Left lobe of liver (tissue), 2 donors: ENCODE data around the gene DNAJC10. TPM values are rescaled to one million over a fixed set of nuclear protein-coding genes. Genes with fewer than 3 reads are reported as not detected.
A peak's percentile ranks its signal among the peaks of the same experiment; 100 is the strongest.
"Not testable (repeated sequence)": the region's sequence is repeated elsewhere in the genome, so short reads cannot be mapped to it uniquely, and the experiment has no call there.

Experiments
- ATAC-seq: fragments of 200-7000 bp; cut with Tn5 transposase; one replicate; pipeline ENCODE4 v1.9.1; 2020; ENCODE audit warnings: mild to moderate bottlenecking, moderate library complexity
- DNase-seq: peaks from one replicate; pipeline ENCODE4 v3.0.0-alpha.2; 2020; ENCODE audit warnings: low spot score
- total RNA-seq: library from RNA; stranded (reverse); gene quantifications from one replicate; pipeline ENCODE4 v1.2.1, GENCODE V29; 2021
- donor health status: DM: no; HTN: no; CAD: no; lungs with moderate emphysema.
- donor health status: DM: no; HTN: yes; CAD: no.

DNAJC10 gene, protein sequence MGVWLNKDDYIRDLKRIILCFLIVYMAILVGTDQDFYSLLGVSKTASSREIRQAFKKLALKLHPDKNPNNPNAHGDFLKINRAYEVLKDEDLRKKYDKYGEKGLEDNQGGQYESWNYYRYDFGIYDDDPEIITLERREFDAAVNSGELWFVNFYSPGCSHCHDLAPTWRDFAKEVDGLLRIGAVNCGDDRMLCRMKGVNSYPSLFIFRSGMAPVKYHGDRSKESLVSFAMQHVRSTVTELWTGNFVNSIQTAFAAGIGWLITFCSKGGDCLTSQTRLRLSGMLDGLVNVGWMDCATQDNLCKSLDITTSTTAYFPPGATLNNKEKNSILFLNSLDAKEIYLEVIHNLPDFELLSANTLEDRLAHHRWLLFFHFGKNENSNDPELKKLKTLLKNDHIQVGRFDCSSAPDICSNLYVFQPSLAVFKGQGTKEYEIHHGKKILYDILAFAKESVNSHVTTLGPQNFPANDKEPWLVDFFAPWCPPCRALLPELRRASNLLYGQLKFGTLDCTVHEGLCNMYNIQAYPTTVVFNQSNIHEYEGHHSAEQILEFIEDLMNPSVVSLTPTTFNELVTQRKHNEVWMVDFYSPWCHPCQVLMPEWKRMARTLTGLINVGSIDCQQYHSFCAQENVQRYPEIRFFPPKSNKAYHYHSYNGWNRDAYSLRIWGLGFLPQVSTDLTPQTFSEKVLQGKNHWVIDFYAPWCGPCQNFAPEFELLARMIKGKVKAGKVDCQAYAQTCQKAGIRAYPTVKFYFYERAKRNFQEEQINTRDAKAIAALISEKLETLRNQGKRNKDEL
- 32.9 TPM for total RNA-seq

DNA sequence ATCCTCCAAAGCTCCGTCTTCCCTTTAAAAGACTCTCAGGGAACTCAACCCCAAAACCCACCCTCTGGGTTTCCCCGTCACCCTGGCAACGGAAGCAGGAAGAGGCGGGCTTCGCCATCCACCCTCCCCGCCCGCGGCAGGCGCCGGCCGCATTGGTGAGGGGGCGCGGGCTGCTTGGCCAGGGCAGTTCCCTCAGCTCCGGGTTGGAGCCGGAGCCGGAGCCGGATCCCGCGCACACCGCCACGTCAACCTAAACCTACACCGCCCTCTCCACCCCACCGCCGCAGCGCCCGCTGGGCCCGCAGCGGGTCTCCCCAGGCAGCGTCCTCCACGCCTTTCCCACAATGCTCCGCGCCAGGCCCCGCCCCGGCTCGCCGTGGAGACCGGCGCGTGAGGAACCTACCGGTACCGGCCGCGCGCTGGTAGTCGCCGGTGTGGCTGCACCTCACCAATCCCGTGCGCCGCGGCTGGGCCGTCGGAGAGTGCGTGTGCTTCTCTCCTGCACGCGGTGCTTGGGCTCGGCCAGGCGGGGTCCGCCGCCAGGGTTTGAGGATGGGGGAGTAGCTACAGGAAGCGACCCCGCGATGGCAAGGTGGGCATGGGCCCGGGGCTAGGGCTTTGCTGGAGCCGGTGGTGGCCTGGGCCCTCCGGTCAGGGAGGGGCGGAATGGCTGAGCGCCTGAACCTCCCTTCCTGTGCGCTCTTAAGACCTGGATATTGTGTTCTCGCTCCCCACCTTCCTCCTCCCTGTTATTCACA lies at the start of gene DNAJC10:
DNAJC10 (plus strand) TSS at position 366 of the 758 bp plus-strand sequence. CDS start 1,830 bp downstream, outside the sequence.
- DNase-seq (peak; percentile 90), ATAC-seq (peak; percentile 97)

DNA sequence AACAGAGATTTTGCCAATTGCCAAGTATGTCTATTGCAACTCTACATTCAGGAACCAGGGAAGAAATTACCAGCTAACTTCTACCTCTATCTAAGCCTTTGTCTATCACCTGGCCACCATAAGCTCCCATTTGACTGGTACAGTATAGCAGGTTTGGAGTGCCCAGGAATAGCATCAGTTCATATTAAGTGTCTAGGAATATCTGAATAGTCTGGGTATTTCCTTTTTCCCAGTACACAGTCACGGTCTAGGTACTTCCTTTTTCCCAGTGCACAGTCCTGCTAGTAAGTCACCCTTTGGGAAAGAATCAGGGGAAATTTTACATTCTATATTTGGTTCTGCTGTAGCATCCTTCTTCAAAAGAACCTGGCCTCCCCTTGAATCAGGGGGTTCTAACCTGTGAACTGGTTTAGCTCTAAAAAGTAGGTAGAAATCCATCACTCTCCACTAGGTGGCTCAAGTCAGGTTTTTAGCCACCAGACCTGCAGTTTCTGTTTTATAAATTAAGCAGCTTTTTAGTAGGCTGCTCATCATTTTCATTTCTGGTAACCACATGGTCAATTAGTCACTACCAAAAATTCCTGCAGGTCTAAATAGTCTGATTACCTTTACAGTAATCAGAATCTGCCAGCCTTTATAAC lies 49.3 kb upstream of the DNAJC10 start:
- peak; percentile 72 for ATAC-seq
- DNase-seq = no peak

DNA sequence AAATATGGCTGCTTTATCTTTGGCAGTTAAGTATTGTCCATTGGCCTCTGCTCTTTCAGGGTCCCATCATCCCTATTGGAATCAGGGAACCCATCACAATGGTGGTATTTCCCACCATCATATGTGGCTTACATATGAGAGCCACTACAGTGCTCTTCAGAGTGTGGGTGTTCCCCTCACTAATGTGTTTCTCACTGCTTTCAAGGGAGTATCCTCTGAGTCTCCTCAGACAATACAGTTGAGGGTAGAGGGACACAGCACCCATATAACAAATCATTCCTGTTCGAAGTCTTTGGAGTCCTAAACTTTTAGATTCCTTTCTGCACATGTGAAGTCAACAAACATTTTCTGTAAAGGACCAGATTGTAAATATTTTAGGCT lies 48.8 kb upstream of the DNAJC10 start:
- DNase-seq = no peak
- no peak for ATAC-seq

DNA sequence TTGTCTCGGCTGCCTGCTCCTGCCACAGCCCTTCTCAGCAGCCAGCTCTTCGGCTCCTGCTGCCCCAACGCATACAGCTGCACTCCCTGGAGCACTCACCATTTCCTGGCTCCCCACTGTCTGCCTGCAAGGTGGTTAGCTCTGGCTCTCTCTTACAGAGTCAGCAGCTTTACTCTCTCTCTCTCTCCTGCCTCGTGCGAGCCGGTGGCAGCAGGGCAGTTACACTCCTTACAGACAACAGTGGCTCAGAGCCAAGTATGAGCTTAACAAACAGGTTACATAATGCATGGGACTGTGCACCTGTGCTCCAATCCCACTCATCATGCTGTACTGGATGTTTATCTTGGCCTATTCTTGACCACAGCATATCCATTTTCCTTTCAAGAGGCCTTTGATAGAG lies 47.4 kb upstream of the DNAJC10 start:
- ATAC-seq (no peak), DNase-seq (no peak)

DNA sequence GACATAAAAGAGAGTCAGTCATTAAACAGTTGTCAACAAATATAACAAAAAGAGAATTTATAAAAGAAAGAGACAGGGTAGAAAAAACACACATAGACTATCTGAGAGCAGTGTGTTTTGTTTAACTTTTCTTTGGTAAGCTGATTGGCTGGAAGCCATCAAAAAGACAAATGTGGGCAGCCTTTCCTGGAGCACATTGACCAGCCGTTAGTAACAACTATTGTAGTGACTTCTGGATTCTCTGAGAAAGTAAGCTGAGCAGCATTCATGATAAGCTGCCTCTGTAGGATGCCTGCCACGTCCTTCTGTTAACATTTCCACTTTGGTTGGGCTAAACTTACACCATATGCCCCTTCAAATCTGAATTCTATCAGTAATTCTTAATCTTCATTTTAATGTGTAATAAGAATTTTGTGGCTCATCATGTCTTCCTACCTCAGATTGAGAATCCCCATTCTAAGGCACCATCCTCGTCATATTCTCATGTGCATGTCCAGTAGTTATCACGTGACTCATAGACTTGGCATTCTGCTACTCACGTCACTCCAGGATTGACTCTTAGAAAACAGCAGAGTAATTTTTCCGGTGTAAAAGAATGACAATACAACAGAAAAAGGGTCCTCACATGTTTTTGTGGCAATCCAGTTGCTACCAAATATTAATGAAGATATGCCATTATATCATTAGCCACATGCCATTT lies 43.4 kb upstream of the DNAJC10 start:
- DNase-seq (no peak), ATAC-seq (no peak)

DNA sequence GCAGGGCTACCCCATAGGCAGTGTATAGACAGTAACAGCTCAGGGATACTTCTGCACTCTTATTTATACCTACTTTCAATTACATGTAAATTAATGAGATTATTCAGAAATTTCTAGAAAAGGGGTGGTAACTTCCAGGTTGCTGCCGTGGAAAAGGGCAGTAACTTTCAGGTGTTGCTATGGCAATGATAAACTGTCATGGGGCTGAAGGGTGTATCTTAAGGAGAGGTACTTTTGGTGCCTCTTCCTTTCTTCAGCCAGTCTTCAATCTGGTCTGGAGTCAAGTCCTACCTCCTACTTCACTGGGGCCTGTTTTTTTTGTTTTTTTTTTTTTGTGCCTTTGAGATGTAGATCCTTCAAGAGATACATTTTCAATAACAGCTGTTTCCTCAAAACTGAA lies 35.2 kb upstream of the DNAJC10 start:
- DNase-seq (no peak), ATAC-seq (no peak)

DNA sequence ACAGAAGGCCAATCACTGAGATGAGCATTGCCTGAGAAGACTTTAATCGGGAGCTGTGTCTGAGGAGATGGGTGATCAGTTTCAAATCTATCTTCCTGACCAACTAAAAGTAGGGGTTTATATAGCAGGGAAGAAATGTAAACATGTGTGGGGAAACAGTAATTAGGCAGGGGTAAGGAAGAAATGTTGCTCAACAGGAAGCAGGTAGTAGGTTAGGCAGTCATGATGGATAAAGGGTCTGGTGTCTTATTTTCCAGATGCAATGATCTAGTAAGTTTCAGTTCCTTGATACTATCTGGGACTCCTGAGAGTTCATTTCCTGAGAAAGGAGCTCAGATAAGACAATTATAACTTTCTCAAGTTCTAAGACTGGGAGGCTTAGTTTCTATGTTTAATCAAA lies 33.8 kb upstream of the DNAJC10 start:
- DNase-seq (no peak), ATAC-seq (no peak)

DNA sequence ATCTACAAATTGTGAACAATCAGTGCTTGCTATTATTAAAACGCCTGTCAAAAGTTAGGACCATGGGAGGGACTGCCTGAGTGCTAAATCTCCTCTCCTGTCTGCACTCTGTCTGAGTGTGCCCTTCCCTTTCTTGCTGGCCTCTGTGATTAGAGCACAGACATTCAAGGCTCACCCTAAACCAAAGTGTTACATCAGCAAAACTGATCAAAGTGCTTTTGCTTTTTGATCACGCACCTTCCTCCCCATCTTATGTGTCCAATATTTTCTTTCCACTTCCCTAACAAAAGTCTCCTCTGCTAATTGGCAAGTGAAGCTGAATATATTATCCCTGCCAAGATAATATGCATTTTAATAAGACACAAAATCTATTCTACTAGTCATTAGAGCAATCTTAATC lies 30.5 kb upstream of the DNAJC10 start:
- DNase-seq = no peak
- no peak for ATAC-seq

DNA sequence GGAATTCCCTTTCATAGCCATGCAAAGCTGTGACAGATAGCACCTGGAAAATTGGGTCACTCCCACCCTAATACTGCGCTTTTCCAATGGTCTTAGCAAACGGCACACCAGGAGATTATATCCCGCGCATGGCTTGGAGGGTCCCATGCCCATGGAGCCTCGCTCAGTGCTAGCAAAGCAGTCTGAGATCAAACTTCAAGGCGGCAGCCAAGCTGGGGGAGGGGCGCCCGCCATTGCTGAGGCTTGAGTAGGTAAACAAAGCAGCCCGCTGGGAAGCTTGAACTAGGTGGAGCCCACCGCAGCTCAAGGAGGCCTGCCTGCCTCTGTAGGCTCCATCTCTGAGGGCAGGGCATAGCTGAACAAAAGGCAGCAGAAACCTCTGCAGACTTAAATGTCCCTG lies 29.3 kb upstream of the DNAJC10 start:
- ATAC-seq, DNase-seq: not testable (repeated sequence)

DNA sequence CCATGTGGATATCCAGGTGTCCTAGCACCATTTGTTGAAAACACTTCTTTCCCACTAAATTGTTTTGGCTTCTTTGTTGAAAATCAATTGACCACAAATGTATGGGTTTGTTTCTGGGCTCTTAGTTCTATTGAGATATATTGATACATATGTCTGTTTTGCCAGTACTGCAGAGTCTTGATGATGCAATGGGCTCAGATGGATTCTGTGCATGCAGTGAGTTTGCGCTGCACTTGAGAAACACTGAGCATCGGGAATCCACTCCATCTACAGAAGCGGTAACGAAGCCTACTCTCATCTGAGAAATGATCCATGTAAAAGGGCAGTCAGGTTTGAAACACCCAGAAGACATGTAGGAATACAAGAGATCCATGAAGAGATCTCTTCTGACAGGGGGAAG lies 21.9 kb upstream of the DNAJC10 start:
- ATAC-seq = no peak

DNA sequence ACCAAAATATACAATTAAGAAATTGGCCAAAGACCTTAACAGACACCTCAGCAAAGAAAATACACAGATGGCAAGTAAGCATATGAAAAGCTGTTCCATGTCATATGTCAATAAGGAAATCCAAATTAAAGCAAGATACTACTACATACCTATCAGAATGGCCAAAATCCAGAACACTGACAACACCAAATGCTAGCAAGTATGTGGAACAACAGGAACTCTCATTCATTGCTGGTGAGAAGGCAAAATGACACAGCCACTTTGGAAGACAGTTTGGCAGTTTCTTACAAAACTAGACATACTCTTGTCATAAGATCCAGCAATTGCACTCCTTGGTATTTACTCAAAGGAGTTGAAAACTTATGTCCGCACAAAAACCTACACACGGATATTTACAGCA lies 20.3 kb upstream of the DNAJC10 start:
- no peak for DNase-seq
- no peak for ATAC-seq

More for the DNA sequence above, 21.9 kb upstream of the DNAJC10 start:
- no peak for DNase-seq

DNA sequence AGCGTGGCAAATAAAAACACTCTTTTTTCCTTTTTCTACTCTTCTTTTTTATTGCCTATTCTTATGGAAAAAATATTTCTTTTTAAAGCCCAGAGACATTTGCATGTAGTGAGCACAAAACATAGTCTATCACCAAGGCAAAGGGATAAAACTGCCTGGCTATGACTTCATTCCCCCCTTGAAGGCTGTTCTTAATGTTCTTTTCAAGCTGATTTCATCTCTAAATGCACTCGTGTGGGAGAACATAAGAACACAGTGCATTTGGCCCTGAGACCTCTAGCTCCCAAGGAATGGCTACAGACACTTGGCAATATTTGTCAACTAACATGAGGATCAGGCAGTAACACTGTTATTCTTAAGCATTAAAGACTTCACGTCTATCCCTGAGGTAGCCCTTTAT lies 17.4 kb upstream of the DNAJC10 start:
- DNase-seq (no peak), ATAC-seq (no peak)

DNA sequence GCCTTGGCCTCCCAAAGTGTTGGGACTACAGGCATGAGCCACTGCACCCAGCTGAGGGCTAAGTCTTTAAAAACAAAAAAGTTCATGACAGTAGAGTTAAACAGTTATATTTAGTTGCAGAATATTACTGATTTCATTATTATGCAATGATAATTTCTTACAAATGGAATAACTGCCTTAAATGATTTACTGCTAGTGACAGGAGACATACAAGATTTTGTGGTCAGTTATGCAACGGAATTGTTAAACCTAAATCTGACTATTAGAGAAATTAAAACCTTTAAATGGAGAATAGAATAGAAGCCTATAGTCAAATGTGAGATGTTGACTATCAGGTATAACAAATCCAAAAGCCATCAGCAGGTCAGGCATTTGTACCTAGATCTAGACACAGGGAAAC lies 10.3 kb upstream of the DNAJC10 start:
- ATAC-seq (no peak), DNase-seq (no peak)

DNA sequence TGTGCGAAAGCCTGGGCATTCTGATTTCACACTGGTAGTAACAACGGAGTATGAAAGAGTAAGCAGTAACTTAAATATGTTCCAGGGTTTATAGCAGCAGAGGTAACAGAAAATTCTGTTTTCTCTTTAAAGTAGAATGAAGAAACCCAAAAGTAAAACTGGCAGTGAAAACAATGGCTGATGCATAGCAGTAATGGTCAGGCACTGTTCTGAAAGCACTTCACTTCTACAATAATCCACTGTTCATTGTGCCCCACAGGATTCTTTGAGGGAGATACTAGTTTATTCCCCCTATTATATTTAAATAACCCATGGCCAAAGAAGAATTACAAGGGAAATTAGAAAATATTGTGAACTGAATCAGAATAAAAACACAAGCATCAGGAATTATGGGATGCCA lies 9.3 kb upstream of the DNAJC10 start:
- DNase-seq (no peak), ATAC-seq (no peak)

DNA sequence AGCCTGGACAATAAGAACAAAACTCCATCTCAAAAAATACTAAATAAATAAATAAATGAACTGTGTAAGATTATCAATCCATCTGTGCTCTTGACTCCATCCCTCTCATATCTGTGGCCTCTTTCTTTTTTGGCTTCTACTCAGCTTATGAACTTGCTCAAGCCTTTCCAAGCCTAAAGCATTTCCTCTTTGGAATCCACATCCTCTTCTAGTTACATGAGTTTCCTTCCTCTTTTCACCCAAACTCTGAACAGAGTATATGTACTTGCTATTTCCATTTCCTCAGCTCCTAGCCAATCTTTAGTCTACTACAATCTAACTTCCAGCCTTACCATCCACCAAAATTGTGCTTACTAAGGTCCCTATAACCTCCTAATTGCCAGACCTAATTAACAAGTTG lies 2.5 kb upstream of the DNAJC10 start:
- no peak for ATAC-seq

DNA sequence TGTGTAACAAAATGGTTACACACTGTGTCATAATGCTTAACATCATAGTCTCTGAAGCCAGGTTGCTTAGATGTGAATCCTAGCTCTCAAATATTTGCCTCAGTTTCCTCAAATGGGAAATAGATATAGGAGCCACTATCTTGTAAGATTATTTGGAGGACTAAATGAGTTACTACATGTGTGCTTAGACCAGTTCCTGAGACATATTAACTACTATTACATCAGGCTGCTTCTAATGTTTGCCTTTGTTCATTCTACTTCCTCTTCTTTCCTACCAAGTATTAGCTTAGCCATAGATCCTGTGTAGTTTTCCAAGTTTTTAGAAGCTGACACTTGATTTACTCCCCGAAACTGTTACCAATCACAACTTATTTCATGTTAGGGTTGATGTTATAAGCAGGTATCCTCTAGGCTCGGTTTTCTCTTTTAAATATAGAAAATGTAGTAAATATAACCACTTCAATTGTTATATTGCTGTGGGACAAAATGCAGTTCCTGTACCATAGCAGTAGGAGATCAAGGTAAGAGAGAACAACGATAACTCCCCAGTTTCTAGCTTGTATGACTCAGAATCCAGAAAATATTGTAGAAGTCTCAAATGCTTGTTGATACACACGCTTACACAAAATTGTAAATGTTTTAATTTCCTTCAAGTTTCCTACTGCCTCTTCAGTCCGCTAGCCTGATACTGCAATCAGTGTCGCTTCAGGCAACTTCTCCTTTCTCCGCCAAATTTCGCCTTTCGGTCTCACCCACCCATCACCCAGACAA lies 751 bp upstream of the DNAJC10 start:
- no peak for DNase-seq
- no peak for ATAC-seq

More for the DNA sequence above, 2.5 kb upstream of the DNAJC10 start:
- DNase-seq = no peak

DNA sequence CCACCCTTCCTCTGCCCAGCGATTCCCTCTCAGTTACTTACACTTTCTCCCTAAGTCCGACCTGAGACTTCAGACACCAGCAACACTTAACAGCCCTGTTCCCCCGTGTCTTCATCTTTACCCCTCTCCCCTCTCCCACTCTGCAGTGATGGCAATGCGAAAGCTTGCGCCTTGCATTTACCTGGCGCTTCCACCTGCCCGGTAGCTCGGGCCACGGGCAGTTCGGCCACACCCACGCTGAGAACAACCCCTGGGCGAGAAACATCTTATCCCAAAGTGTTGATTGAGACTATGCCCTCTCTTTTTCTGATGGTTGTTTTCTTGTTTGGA lies 558 bp downstream of the DNAJC10 start:
- ATAC-seq (peak; percentile 21), DNase-seq (no peak)

DNA sequence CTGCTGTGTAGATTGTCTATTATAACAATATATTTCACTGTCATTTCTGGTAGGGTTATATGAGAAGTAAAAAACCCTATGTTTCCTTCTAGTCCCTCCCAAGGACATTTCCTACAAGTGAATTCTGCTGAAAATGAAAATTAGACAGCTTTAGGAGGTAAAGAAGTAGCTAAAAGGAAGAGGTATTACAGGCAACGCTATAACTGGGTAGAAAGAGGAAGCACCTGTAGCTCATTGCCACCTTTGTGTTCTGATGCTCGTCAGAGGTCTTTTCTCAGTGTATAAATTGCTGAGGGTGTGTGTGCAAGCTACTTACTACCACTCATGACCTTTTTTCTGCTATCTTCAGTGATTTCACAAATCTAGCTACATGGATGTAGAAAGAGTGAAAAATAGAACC lies 1.4 kb downstream of the DNAJC10 start:
- ATAC-seq (no peak), DNase-seq (no peak)

DNA sequence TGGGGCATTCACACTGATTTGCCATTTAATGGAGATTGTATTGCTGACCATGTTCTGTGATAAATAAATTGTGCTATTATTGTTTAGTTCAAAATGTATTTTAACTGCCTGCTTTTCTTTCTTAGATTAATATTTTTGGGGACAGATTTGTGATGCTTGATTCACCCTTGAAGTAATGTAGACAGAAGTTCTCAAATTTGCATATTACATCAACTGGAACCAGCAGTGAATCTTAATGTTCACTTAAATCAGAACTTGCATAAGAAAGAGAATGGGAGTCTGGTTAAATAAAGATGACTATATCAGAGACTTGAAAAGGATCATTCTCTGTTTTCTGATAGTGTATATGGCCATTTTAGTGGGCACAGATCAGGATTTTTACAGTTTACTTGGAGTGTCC lies 1.8 kb downstream of the DNAJC10 start:
- ATAC-seq = no peak

DNA sequence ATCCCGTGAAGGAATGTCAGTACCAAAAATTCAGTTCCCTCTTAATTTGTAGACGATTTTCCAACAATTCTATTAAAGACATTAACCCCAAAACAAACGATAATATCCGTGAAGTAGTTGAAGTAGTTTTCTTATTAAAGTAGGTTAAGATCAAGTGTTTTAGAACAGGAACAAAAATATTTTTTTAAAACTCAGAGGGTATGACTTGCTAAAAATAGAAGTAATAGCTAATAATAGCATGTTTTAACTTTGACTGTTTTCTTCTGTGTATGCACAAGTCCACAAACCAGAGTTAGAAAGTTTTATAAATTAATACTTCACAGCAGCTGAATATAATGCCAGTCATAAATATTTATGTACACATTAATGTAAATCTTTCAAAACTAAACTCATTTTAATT lies 2.4 kb downstream of the DNAJC10 start:
- ATAC-seq (no peak), DNase-seq (no peak)

More for the DNA sequence above, 1.8 kb downstream of the DNAJC10 start:
- DNase-seq = no peak
